Pons (tissue), 1 donor: ENCODE results near the gene ZNF35.
"Not testable (repeated sequence)": the region's sequence is repeated elsewhere in the genome, so short reads cannot be mapped to it uniquely, and the experiment has no call there.

Experiments used
- DNase-seq: peaks from one replicate; pipeline ENCODE4 v3.0.0-alpha.2; 2016; ENCODE audit warnings: low spot score

ZNF35 gene

DNA sequence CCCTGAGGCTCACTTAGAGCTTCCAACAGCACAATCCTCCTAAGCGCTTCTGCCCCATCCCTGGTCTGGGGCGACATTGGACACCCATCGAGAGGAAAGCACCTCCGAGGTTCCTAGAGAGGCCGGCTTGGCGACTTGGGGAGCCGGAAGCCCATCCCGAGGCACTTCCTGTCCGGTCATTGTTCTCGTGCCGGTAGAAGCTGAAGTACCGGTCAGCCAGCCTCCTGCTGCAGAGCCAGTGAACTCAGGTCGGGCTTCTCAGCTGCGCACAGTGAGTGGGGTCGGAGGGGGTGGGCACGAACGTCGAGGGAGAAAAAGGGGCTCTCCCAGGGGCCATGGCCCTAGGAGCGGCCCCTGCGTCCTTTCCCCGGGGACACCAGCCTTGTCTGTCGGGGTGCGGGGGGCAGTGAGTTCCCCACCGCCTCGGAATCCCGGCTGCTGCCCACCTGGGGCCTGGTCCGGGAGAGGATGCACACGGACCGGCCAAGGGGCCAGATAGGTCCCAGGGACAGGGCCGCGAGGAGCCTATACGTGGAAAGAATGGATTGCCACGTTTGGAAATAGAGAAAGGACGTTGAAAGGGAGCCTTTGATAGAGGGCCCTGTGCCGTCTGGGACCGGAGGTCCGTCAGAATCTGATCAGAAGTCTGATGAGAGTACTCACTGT is at the start of gene ZNF35:
Gene ZNF35, plus strand, starts transcription at position 169 of the 666 bp plus-strand sequence. CDS start 2,336 bp downstream, outside the sequence.
- peak; percentile 73 for DNase-seq

DNA sequence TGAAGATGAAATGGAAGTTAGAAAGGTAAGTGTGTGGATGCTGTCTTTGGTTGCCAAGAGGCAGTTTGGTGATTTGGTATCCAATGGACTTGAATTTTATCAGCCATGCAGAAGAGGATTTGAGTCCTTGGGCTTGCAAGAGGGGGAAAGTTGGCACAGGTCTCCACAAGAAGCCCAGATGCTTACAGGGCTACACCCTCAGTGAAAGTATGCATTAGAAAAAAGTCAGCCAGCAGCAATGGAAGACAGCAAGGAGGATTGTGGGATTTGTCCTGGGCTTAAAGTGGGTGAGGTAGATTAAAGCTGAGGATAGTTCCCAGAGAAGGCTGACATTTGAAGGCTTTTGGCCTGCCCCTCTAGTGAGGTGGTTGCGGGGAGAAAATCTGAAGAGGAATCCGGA is 46.8 kb upstream of the ZNF35 start:
- no peak for DNase-seq

DNA sequence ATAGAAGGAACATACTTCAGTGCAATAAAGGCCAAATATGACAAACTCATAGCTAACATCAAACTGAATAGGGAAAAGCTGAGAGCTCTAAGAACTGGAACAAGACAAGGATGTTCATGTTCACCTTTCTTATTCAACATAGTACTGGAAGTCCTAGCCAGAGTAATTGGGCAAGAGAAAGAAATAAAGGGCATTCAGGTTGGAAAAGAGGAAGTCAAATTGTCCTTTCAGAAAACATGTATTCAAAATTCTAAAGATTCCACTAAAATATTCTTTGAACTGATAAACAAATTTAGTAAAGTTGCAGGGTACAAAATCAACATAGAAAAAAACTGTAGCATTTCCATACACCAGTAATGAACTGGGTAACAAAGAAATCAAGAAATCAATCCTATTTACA is 35.9 kb upstream of the ZNF35 start:
- no peak for DNase-seq

DNA sequence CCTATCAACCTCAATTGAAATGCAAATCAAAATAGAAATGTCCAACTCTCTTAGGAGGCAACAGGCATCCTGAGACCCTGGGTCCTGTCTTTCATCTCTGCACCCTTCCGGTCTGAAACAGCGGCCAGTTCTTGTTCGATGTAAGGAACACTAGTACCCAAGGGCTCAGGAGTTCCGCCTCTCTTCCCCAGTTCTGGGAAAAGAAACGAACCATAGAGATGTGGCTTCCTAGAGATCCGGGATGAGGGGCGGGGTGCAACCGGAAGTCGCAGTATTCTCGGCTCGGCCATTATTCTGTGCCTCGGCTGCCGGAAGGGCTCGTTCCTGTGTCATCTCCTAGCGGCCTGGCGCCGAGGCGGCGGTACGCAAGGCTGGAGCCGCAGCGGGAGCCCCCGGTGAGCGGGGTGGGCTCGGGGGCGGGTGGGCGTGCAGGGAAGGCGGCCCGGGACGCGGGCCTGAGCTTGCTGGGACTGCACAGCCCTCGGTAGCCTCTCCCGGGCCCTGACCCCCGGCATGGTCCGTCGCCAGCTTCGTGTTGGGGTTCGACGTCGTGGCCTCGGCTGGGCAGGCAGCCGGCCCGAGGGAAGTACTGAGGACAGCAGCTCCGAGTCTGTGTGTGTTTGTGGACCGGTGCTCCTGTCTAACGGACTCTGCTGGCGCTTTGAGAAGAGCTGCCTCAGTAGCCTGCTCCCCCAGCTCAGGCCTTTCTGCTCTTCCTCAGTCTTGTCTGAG is 23.6 kb upstream of the ZNF35 start, which contains the start of gene ZNF197:
Gene ZNF197, plus strand, starts transcription at position 288 of the 732 bp plus-strand sequence. CDS start 4,119 bp downstream, outside the sequence.
- peak; percentile 89 for DNase-seq

DNA sequence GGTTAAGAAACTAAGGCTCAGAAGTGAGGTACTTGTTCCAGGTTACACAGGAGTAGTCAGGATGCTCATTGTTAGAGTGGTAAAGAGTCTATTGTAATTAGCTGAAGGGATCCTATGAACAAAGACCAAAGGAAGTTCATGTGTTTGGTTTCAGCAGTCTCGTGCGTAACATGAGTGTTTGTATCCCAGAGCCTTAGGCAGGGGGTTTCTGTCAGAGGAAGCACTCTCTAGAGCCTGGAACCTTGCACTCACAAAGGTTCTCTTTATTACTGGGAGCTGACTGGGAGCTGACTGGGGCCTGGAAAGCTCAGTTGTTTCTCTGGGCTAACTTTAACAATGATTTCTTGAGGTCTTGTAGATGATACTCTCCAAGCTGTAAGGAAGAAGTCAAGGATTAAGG is 19.8 kb upstream of the ZNF35 start:
- no peak for DNase-seq

DNA sequence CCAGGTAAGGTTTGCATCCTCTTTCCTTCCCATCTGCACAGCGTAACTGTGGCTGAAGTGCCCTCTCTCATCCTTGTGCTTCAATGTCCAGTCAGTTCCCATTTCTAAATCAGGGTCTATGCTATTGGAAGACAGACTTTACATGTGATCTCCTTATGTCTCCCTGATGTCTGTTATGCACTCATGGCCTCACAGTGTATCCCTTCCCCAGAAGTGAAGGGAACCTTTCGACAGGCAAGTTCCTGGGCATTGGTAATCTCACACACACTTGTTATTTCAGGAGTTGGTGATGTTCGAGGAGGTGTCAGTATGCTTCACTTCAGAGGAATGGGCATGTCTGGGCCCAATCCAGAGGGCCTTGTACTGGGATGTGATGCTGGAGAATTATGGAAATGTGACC is 16.3 kb upstream of the ZNF35 start:
- no peak for DNase-seq

DNA sequence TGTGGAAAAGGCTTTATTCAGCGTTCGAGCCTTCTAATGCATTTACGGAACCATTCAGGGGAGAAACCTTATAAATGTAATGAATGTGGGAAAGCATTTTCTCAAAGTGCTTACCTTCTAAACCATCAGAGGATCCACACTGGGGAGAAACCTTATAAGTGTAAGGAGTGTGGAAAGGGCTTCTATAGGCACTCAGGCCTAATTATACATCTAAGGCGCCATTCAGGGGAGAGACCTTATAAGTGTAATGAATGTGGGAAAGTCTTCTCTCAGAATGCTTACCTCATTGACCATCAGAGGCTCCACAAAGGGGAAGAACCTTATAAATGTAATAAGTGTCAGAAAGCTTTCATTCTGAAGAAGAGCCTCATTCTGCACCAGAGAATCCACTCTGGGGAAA is 6.2 kb upstream of the ZNF35 start:
- DNase-seq, result no peak

DNA sequence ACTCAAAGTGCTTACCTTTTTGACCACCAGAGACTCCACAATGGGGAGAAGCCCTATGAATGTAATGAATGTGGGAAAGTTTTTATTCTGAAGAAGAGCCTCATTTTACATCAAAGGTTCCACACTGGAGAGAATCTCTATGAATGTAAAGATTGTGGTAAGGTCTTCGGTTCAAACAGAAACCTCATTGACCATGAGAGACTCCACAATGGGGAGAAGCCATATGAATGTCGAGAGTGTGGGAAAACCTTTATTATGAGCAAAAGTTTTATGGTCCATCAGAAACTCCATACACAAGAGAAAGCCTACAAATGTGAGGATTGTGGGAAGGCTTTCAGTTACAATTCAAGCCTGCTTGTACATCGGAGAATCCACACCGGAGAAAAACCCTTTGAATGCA is 5.5 kb upstream of the ZNF35 start:
- no peak for DNase-seq

DNA sequence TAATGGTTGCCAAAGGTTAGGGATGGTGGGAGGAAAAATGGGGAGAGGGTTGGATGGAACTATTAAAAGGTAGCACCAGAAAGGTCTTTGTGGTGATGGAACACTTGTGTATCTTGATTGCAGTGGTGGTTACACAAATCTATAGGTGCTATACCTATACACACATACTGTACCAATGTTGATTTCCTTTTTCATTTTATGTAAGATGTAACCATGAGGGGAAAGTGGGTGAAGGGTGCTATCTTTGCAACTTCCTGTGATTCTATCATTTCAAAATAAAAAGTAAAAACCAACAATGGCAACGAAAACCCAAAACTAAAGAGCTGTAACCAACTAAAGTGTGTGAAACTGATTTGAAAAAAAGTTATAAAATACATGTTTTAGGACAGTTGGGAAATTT is 761 bp upstream of the ZNF35 start:
- DNase-seq, result no peak

DNA sequence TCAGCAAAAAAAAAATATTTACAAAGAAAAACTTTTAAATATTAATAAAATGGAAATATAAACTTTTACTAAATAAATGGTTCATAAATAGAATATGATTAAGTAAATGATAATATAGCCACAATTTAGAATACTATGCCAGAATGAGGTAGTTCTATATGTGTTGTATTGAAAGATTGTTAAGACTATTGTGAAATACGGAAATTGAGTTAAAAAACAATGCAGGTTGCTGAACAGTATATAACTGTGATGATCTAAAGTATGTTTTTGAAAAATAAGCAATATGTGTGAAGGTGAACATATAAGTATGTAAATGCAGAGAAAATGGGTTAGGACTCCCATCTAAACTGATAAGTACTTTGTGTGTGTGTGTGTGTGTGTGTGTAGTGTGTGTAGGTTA is 1.2 kb downstream of the ZNF35 start:
- DNase-seq, result no peak

DNA sequence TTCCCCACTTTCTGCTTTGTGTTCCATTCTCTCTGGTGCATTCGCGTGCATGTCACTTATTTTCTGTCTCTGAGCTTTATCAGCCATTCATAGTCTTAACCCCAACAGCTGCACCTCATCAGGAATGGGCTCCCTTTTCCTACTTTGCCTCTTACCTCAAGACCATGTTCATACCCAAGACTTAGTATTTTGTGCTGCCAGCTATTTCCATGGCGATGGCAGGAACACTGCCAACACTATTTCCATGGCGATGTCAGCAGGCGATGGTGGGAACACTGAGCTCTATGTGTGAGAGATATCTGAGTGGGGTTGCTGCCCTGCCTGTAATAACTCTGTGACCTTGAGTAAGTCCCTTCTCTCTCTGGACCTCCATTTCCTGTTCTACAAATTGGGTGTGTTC is 5.5 kb downstream of the ZNF35 start:
- no peak for DNase-seq

DNA sequence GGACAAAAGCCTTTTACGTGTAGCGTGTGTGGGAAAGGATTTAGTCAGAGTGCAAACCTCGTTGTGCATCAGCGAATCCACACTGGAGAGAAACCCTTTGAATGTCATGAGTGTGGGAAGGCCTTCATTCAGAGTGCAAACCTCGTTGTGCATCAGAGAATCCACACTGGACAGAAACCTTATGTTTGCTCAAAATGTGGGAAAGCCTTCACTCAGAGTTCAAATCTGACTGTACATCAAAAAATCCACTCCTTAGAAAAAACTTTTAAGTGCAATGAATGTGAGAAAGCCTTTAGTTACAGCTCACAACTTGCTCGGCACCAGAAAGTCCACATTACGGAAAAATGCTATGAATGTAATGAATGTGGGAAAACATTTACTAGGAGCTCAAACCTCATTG is 10.5 kb downstream of the ZNF35 start:
- no peak for DNase-seq

DNA sequence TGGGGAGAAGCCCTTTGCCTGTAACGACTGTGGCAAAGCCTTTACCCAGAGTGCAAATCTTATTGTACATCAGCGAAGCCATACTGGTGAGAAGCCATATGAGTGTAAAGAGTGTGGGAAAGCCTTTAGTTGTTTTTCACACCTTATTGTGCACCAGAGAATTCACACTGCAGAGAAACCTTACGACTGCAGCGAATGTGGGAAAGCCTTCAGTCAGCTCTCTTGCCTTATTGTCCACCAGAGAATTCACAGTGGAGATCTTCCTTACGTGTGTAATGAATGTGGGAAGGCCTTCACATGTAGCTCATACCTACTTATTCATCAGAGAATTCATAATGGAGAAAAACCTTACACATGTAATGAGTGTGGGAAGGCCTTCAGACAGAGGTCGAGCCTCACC is 10.9 kb downstream of the ZNF35 start:
- DNase-seq, result no peak

DNA sequence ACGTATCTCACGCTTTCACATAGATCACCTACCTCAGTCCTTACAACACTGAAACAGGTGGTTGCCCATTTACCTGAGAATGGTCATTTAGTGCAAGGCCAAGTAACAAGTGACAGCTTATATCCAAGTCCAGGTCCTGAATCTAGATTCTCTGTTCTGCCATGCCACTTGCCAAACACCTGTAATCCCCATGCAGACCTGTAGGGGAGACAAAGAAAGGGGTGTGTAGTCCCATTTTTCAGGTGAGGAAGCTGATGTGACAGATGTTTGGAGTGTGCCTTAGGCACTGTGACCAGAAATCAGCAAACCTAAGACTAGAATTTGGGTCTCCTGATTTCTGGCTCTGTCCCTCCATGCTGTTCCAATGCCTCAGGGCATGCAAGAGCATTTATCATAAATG is 12.7 kb downstream of the ZNF35 start:
- no peak for DNase-seq

DNA sequence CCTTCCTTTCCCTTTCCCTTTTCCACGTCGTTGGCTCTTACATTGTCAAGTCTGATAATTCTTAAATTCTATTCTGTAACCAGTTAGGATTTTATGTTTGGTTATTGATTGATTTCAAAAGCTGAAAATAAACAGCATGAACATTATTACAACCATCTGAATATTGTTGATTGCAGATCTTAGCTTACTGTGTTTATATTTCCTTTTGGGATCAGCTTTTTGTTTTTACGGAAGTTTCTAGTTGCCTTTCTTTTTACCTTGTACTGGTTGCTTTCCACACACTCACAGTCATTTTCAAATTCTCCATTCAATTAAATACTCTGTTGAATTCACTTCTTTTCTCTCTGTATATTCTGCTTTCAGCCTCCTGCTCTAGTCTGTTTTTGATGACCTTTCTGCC is 16.6 kb downstream of the ZNF35 start:
- no peak for DNase-seq

DNA sequence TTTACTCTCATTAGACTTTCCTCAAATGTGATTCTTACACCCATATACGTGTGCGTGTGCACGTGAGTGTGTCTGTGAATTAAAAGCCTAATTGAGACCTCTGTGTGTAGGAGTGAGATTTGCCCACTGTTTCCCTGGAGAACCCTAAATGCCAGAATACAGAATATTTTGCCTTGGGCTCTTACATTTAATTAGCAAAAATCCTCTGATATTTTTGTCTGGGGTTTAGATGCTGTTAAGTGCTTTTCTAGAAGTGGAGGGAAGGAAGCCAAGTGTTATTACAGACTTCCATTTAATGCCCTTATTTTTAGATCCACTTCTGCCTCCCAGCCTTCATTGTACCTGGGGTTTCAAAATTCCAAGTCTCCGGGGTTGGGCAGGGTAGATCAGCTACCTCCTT is 17.8 kb downstream of the ZNF35 start:
- no peak for DNase-seq

DNA sequence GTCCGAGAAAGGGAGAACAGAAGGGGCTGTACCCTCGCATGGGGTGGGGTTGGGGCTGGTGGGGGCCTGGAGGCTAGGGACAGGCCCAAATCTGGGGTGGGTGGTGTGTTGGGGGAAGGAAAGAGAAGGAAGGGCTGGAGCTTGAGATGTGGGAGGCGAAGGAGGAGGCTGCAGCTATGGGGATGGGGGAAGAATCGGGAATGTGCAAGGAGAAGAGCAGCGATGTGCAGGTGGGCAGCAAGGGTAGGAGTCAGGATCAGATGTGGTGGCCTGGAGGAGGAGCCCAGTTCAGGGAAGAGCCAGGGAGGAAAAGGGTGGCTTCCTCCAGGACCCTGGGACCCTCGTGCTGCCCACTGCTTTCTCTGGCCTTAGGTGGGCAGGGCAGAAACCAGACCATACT is 21.2 kb downstream of the ZNF35 start:
- no peak for DNase-seq

DNA sequence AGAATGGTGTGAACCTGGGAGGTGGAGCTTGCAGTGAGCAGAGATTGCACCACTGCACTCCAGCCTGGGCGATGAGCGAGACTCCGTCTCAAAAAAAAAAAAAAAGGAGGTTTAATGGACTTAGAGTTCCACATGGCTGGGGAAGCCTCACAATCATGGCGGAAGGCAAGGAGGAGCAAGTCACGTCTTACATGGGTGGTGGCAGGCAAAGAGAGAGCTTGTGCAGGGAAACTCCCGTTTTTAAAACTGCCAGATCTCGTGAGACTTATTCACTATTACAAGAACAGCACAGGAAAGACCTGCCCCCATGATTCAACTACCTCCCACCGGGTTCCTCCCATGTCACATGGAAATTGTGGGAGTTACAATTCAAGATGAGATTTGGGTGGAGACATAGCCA is 24.9 kb downstream of the ZNF35 start:
- not testable (repeated sequence) for DNase-seq

DNA sequence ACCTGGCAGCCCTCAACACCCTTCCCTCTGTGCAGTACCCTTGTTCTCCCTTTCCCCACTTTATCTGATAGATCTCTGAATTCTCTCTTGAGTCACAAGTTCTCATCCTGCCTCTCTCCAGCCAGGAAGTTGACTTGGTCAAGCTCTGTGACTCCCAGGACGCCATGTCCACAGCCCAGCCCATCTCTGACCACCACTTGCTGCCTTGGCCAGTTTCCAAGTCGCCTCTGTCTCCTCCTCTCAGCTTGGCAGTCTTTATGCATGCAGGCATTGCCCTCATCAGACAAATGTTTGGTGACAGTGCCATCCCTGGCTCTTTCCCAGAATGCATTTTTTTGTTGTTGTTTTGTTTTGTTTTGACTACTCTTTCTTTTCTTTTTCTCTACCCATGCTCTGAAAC is 25.7 kb downstream of the ZNF35 start:
- no peak for DNase-seq

DNA sequence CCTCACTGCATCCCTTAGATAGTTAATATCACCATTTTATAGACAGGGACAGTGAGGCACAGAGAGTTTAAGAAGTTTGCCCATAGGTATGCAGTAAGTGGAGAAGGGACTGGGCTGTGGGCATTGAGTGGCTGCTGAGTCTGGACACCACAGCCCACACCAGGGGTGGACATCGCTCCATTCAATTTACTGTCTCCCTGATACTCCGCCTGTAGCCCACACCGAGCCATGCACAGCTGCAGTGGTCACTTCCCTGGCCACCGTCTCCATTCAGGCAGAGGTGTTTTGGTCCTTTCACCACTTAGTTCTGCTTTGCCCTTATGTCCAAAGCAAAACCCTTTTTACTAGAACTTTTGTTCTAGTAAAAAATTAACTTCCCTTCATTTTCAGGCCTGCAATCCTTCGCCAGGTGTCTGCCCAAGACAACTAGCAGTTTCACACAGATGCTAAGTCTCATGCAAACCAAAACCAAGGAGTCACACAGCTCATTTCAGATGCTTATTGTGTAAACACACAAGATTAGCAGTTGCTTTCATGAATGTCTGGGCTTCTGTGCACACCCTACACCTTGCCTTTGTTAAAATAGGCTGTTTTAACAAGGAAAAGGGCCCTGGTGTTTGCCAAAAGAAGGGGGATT is 30.1 kb downstream of the ZNF35 start:
- no peak for DNase-seq

DNA sequence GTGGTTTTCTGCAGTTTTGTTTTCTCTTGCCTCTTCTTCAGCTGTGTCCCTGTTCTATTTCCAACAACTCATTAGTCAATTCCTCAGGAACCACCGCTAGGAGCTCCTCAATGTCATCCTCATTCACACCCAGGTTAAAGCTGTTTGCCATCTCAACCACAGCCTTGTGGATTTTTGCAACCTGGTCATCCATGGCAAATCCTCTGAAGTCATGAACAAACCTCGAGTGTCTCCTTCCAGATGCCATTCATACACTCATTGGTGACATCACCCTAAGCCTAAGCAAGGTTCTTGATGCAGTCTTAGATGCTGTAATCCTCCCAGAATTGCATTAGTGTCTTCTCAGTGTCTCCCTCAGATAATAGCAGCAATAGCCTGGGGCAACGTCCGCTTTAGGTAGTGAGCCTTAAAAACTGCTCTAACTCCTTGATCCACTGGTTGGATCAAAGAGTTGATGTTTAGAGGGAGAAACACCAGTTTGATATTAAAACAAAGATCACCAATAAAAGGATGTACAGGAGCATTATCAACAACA is 32.5 kb downstream of the ZNF35 start:
- no peak for DNase-seq

DNA sequence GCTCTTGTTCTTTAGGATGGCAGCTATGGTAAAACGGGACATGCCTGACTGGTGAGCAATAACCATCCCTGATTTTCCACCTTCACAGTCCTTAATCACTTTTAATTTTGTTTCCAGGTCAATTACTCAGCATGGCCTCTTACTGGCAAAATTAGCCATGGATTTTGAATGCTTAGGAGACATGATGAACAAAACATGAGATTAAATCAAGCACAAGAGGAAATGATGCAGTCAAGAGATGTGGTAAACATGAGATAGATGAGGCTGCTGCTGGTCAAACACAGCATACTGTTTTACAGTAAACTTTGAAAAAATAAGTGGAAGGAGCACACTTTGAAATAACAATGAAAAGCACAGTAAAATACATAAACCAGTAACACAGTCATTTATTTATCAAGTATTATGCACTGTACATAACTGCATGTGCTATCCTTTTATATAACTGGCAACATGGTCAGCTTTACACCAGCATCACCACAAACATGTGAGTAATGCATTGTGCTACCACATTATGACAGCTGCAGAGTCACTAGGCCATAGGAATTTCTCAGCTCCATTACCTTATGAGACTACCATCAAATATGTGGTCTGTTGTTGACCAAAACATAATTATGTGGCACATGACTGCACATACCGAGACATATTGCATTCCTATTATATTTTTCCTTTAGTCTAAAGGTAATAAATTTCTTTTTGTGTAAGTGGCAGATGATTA is 33.8 kb downstream of the ZNF35 start:
- DNase-seq, result no peak
